K562 (cell line): ENCODE measurements around the gene C10orf95. TPM values are rescaled to one million over a fixed set of nuclear protein-coding genes. Genes with fewer than 3 reads are reported as not detected.

Source experiments
- BACH1 ChIP-seq: fragments of 200-800 bp; sonication (Bioruptor generic); IDR thresholded peaks from 2 replicates; pipeline ENCODE4 v1.6.1; 2016; ENCODE audit warnings: missing genetic modification characterization, missing compliant biosample characterization
- GMEB1 ChIP-seq: fragments of 250-450 bp; sonication (Bioruptor Pico); IDR thresholded peaks from 2 replicates; pipeline ENCODE4 v1.4.0; 2020; ENCODE audit warnings: mild to moderate bottlenecking
- MTF1 ChIP-seq: fragments of 250-450 bp; sonication (Bioruptor Pico); IDR thresholded peaks from 2 replicates; pipeline ENCODE4 v1.9.0; 2021; ENCODE audit warnings: moderate library complexity, mild to moderate bottlenecking, inconsistent platforms, borderline replicate concordance
- PTRF ChIP-seq: fragments of 450-650 bp; IDR thresholded peaks from 2 replicates; pipeline ENCODE4 v1.6.1; 2016; ENCODE audit warnings: mild to moderate bottlenecking, missing genetic modification characterization, missing compliant biosample characterization
- SNAPC5 ChIP-seq: fragments of 250-450 bp; sonication (Bioruptor Pico); IDR thresholded peaks from 2 replicates; pipeline ENCODE4 v1.8.0; 2021; ENCODE audit warnings: moderate library complexity, mild to moderate bottlenecking, inconsistent platforms
- SRF ChIP-seq, 2 experiments: fragments of 250-450, 450-650 bp in 1 of 2; sonication (Bioruptor Pico) in 1 of 2; sonication (generic) in 1 of 2; formaldehyde crosslinking; IDR thresholded peaks; 2 replicates each; pipeline versions ENCODE4 v1.5.0 to v1.5.1; 2020 to 2022; ENCODE audit warnings: mild to moderate bottlenecking in 1 of 2, missing genetic modification reagents in 1 of 2
- STAT5B ChIP-seq: fragments of 250-450 bp; sonication (Bioruptor Pico); IDR thresholded peaks from 2 replicates; pipeline ENCODE4 v1.8.0; 2021; ENCODE audit warnings: mild to moderate bottlenecking, inconsistent platforms
- ZBTB9 ChIP-seq: fragments of 450-650 bp; formaldehyde crosslinking; IDR thresholded peaks from 2 replicates; pipeline ENCODE4 v1.4.0; 2020; ENCODE audit warnings: mild to moderate bottlenecking, moderate library complexity
- ZNF140 ChIP-seq: fragments of 250-450 bp; sonication (Bioruptor Pico); IDR thresholded peaks from 2 replicates; pipeline ENCODE4 v1.8.0; 2021; ENCODE audit warnings: moderate library complexity, mild to moderate bottlenecking, inconsistent platforms
- ZNF165 ChIP-seq: fragments of 250-450 bp; sonication (Bioruptor Pico); IDR thresholded peaks from 2 replicates; pipeline ENCODE4 v1.4.0; 2020; ENCODE audit warnings: borderline replicate concordance
- ZNF398 ChIP-seq: fragments of 250-450 bp; sonication (Bioruptor Pico); IDR thresholded peaks from 2 replicates; pipeline ENCODE4 v1.8.0; 2021; ENCODE audit warnings: moderate library complexity, mild to moderate bottlenecking, inconsistent platforms
- ZNF445 ChIP-seq: fragments of 250-450 bp; sonication (Bioruptor Pico); IDR thresholded peaks from 2 replicates; pipeline ENCODE4 v1.4.0; 2020; ENCODE audit warnings: low read depth, mild to moderate bottlenecking, moderate library complexity
- ZNF507 ChIP-seq: conservative IDR thresholded peaks from 2 replicates; pipeline ENCODE4 v1.6.1; 2017; ENCODE audit warnings: missing genetic modification characterization, missing compliant biosample characterization
- ZNF57 ChIP-seq: fragments of 450-650 bp; formaldehyde crosslinking; IDR thresholded peaks from 2 replicates; pipeline ENCODE4 v1.4.0; 2020; ENCODE audit warnings: mild to moderate bottlenecking, moderate library complexity
- ZNF584 ChIP-seq: fragments of 200-800 bp; sonication (Bioruptor generic); IDR thresholded peaks from 2 replicates; pipeline ENCODE4 v1.6.1; 2016; ENCODE audit warnings: low read depth, mild to moderate bottlenecking, missing genetic modification characterization, missing compliant biosample characterization
- ZNF699 ChIP-seq: fragments of 250-450 bp; sonication (Bioruptor Pico); IDR thresholded peaks from 2 replicates; pipeline ENCODE4 v1.8.0; 2021; ENCODE audit warnings: mild to moderate bottlenecking, moderate library complexity; ENCODE audit not compliant: insufficient replicate concordance
- ZNF707 ChIP-seq: fragments of 250-450 bp; sonication (Bioruptor Pico); conservative IDR thresholded peaks from 2 replicates; pipeline ENCODE4 v1.8.0; 2022; ENCODE audit warnings: inconsistent platforms, mild to moderate bottlenecking, moderate library complexity
- ZNF717 ChIP-seq: fragments of 250-450 bp; sonication (Bioruptor Pico); IDR thresholded peaks from 2 replicates; pipeline ENCODE4 v1.5.0; 2021
- ZNF79 ChIP-seq: fragments of 250-450 bp; sonication (Bioruptor Pico); IDR thresholded peaks from 2 replicates; pipeline ENCODE4 v1.4.0; 2020; ENCODE audit warnings: low read depth, mild to moderate bottlenecking, moderate library complexity
- polyA plus RNA-seq, 8 experiments: library from polyadenylated mRNA; depleted of rRNA in 4 of 8; stranded (reverse) in 5 of 8; unstranded in 3 of 8; fragments of >200 nt; fragmentation: Nextera tagmentation in 2 of 8; fragmentation: Illumina TruSeq in 1 of 8; extraction: Ambion mirVana in 2 of 8; extraction: Trizol in 1 of 8; gene quantifications; 2 replicates each; pipeline versions ENCODE4 v1.2.1 to v1.2.3, GENCODE V29; 2011 to 2014; ENCODE audit warnings: inconsistent platforms in 1 of 8, missing spikeins in 1 of 8
- total RNA-seq, 7 experiments: library from RNA; depleted of rRNA in 6 of 7; stranded (reverse); fragments of >200 nt in 6 of 7; fragmentation: Illumina TruSeq in 2 of 7; extraction: Trizol in 2 of 7; gene quantifications; 2 replicates each; pipeline versions ENCODE4 v1.2.1 to v1.2.3, GENCODE V29; 2011 to 2021; ENCODE audit warnings: low replicate concordance in 1 of 7

Gene C10orf95
- total and polyA plus RNA-seq, 9 of the 15 experiments (the other 6 are each of a cell fraction or from before 2014, with no cell fraction given), result 0.03 to 0.41 (median 0.17) TPM; not detected in 1

- TF ChIP-seq SRF (CRISPR knock-in tag; IDR thresholded peaks at IDR 0.05) (peak in 1 of 2 experiments; percentile 69; a peak in 1 of 4 replicates), ZNF584 (CRISPR knock-in tag) (peak; percentile 90), GMEB1 (0 out of 2 replicates have a peak, but pooled peaks have one; percentile 44), ZNF398 (CRISPR knock-in tag) (peak; percentile 94), BACH1 (tag) (peak; percentile 78; the same call in 1 of the 2 replicates), ZNF445 (CRISPR knock-in tag) (peak; percentile 68; the same call in 1 of the 2 replicates), ZNF79 (CRISPR knock-in tag) (peak; percentile 85), ZNF57 (CRISPR knock-in tag) (0 out of 2 replicates have a peak, but pooled peaks have one; percentile 79), ZNF165 (CRISPR knock-in tag) (peak; percentile 72; the same call in 1 of the 2 replicates), ZNF699 (CRISPR knock-in tag) (peak; percentile 28), ZNF707 (CRISPR knock-in tag) (peak; percentile 71), STAT5B (CRISPR knock-in tag) (0 out of 2 replicates have a peak, but pooled peaks have one; percentile 66), SNAPC5 (CRISPR knock-in tag) (peak; percentile 38; the same call in 1 of the 2 replicates), ZNF717 (peak; percentile 86; the same call in 1 of the 2 replicates), ZBTB9 (CRISPR knock-in tag) (peak; percentile 95), MTF1 (CRISPR knock-in tag) (peak; percentile 87; the same call in 1 of the 2 replicates), ZNF140 (CRISPR knock-in tag) (peak; percentile 69), PTRF (tag) (peak; percentile 93), ZNF507 (tag) (peak; percentile 61)
Measured at GRCh38 chr10:102454662-102455487, 3.5 kb upstream of the C10orf95 start (continued).
